ENCODE results near the gene ATXN3L.

ATXN3L gene

GRCh38 chrX:13283512-13283911 is 36.3 kb downstream of the ATXN3L start:
- H3K27me3 ChIP-seq (ENCODE audit: insufficient read depth, insufficient read length), result no peaks in the 10 kb centered on the region
- H3K4me3 ChIP-seq (ENCODE audit: insufficient read length, low read depth), result no peak overlapping the region
- TF ChIP-seq SUZ12 (IDR thresholded peaks at IDR 0.05; ENCODE audit: extremely low read depth, insufficient read depth, insufficient read length), result no peak
- TF ChIP-seq ZNF274 (IDR thresholded peaks at IDR 0.05; ENCODE audit: low read depth, low read length), result no peak
- no peak for TF ChIP-seq YY1 (IDR thresholded peaks at IDR 0.05; ENCODE audit: insufficient read depth, insufficient read length)
- H3K36me3 ChIP-seq (ENCODE audit: insufficient read depth, insufficient read length, low read length), result no peaks in the 10 kb centered on the region
- H3K9ac ChIP-seq (ENCODE audit: insufficient read length, low read depth), result no peak overlapping the region
- peak; percentile 33 for DNase-seq (ENCODE audit: low read depth, low spot score)
- no peaks in the 10 kb centered on the region for H3K4me1 ChIP-seq (ENCODE audit: insufficient read depth, insufficient read length)
- peaks cover 55% of the 10 kb centered on the region for H3K9me3 ChIP-seq (ENCODE audit: insufficient read depth, low read length)

GRCh38 chrX:13281289-13281688 is 38.6 kb downstream of the ATXN3L start:
- no peaks in the 10 kb centered on the region for H3K36me3 ChIP-seq (ENCODE audit: insufficient read depth, insufficient read length, low read length)
- no peak overlapping the region for H3K4me3 ChIP-seq (ENCODE audit: insufficient read length, low read depth)
- H3K9ac ChIP-seq (ENCODE audit: insufficient read length, low read depth), result no peak overlapping the region
- no peaks in the 10 kb centered on the region for H3K4me1 ChIP-seq (ENCODE audit: insufficient read depth, insufficient read length)
- no peak for DNase-seq (ENCODE audit: low read depth, low spot score)
- H3K27me3 ChIP-seq (ENCODE audit: insufficient read depth, insufficient read length), result no peaks in the 10 kb centered on the region
- H3K9me3 ChIP-seq (ENCODE audit: insufficient read depth, low read length), result peaks cover 53% of the 10 kb centered on the region
- TF ChIP-seq SUZ12 (IDR thresholded peaks at IDR 0.05; ENCODE audit: extremely low read depth, insufficient read depth, insufficient read length), result no peak
- no peak for TF ChIP-seq ZNF274 (IDR thresholded peaks at IDR 0.05; ENCODE audit: low read depth, low read length)
- TF ChIP-seq YY1 (IDR thresholded peaks at IDR 0.05; ENCODE audit: insufficient read depth, insufficient read length), result no peak

- Histone ChIP-seq H3K4me1 (ENCODE audit: insufficient read depth, insufficient read length) (no peaks in the 10 kb centered on the region), H3K9ac (ENCODE audit: insufficient read length, low read depth) (no peak overlapping the region), H3K4me3 (ENCODE audit: insufficient read length, low read depth) (no peak overlapping the region), H3K9me3 (ENCODE audit: insufficient read depth, low read length) (peaks cover 35% of the 10 kb centered on the region), H3K36me3 (ENCODE audit: insufficient read depth, insufficient read length, low read length) (no peaks in the 10 kb centered on the region), H3K27me3 (ENCODE audit: insufficient read depth, insufficient read length) (no peaks in the 10 kb centered on the region)
- TF ChIP-seq SUZ12 (IDR thresholded peaks at IDR 0.05; ENCODE audit: extremely low read depth, insufficient read depth, insufficient read length) (no peak), YY1 (IDR thresholded peaks at IDR 0.05; ENCODE audit: insufficient read depth, insufficient read length) (no peak), ZNF274 (IDR thresholded peaks at IDR 0.05; ENCODE audit: low read depth, low read length) (no peak)
- no peak for DNase-seq (ENCODE audit: low read depth, low spot score)
Observed at GRCh38 chrX:13279279-13280018, 40.4 kb downstream of the ATXN3L start.

GRCh38 chrX:13277539-13277938 is 42.3 kb downstream of the ATXN3L start:
- Histone ChIP-seq H3K4me3 (ENCODE audit: insufficient read length, low read depth) (no peak overlapping the region), H3K9ac (ENCODE audit: insufficient read length, low read depth) (no peak overlapping the region), H3K4me1 (ENCODE audit: insufficient read depth, insufficient read length) (no peaks in the 10 kb centered on the region), H3K9me3 (ENCODE audit: insufficient read depth, low read length) (peaks cover 16% of the 10 kb centered on the region; the same call in 1 of the 2 replicates), H3K36me3 (ENCODE audit: insufficient read depth, insufficient read length, low read length) (no peaks in the 10 kb centered on the region), H3K27me3 (ENCODE audit: insufficient read depth, insufficient read length) (no peaks in the 10 kb centered on the region)
- no peak for TF ChIP-seq ZNF274 (IDR thresholded peaks at IDR 0.05; ENCODE audit: low read depth, low read length)
- TF ChIP-seq YY1 (IDR thresholded peaks at IDR 0.05; ENCODE audit: insufficient read depth, insufficient read length), result no peak
- no peak for TF ChIP-seq SUZ12 (IDR thresholded peaks at IDR 0.05; ENCODE audit: extremely low read depth, insufficient read depth, insufficient read length)
- DNase-seq (ENCODE audit: low read depth, low spot score), result no peak

GRCh38 chrX:13276991-13277390 is 42.9 kb downstream of the ATXN3L start:
- peaks cover 11% of the 10 kb centered on the region; the same call in 1 of the 2 replicates for H3K9me3 ChIP-seq (ENCODE audit: insufficient read depth, low read length)
- H3K36me3 ChIP-seq (ENCODE audit: insufficient read depth, insufficient read length, low read length), result no peaks in the 10 kb centered on the region
- DNase-seq (ENCODE audit: low read depth, low spot score), result no peak
- H3K9ac ChIP-seq (ENCODE audit: insufficient read length, low read depth), result no peak overlapping the region
- H3K4me3 ChIP-seq (ENCODE audit: insufficient read length, low read depth), result no peak overlapping the region
- no peaks in the 10 kb centered on the region for H3K4me1 ChIP-seq (ENCODE audit: insufficient read depth, insufficient read length)
- H3K27me3 ChIP-seq (ENCODE audit: insufficient read depth, insufficient read length), result no peaks in the 10 kb centered on the region
- TF ChIP-seq ZNF274 (IDR thresholded peaks at IDR 0.05; ENCODE audit: low read depth, low read length) (no peak), YY1 (IDR thresholded peaks at IDR 0.05; ENCODE audit: insufficient read depth, insufficient read length) (no peak), SUZ12 (IDR thresholded peaks at IDR 0.05; ENCODE audit: extremely low read depth, insufficient read depth, insufficient read length) (no peak)

GRCh38 chrX:13275031-13275430 is 44.8 kb downstream of the ATXN3L start:
- no peak for TF ChIP-seq YY1 (IDR thresholded peaks at IDR 0.05; ENCODE audit: insufficient read depth, insufficient read length)
- no peak for TF ChIP-seq SUZ12 (IDR thresholded peaks at IDR 0.05; ENCODE audit: extremely low read depth, insufficient read depth, insufficient read length)
- no peak for TF ChIP-seq ZNF274 (IDR thresholded peaks at IDR 0.05; ENCODE audit: low read depth, low read length)
- H3K4me1 ChIP-seq (ENCODE audit: insufficient read depth, insufficient read length), result no peaks in the 10 kb centered on the region
- no peak overlapping the region for H3K4me3 ChIP-seq (ENCODE audit: insufficient read length, low read depth)
- no peaks in the 10 kb centered on the region for H3K9me3 ChIP-seq (ENCODE audit: insufficient read depth, low read length)
- H3K36me3 ChIP-seq (ENCODE audit: insufficient read depth, insufficient read length, low read length), result no peaks in the 10 kb centered on the region
- no peak overlapping the region for H3K9ac ChIP-seq (ENCODE audit: insufficient read length, low read depth)
- DNase-seq (ENCODE audit: low read depth, low spot score), result no peak
- no peaks in the 10 kb centered on the region for H3K27me3 ChIP-seq (ENCODE audit: insufficient read depth, insufficient read length)

- DNase-seq (ENCODE audit: low read depth, low spot score), result no peak
- Histone ChIP-seq H3K9me3 (ENCODE audit: insufficient read depth, low read length) (no peaks in the 10 kb centered on the region), H3K4me1 (ENCODE audit: insufficient read depth, insufficient read length) (no peaks in the 10 kb centered on the region), H3K9ac (ENCODE audit: insufficient read length, low read depth) (no peak overlapping the region), H3K36me3 (ENCODE audit: insufficient read depth, insufficient read length, low read length) (no peaks in the 10 kb centered on the region), H3K27me3 (ENCODE audit: insufficient read depth, insufficient read length) (no peaks in the 10 kb centered on the region), H3K4me3 (ENCODE audit: insufficient read length, low read depth) (no peak overlapping the region)
- TF ChIP-seq ZNF274 (IDR thresholded peaks at IDR 0.05; ENCODE audit: low read depth, low read length) (no peak), YY1 (IDR thresholded peaks at IDR 0.05; ENCODE audit: insufficient read depth, insufficient read length) (no peak), SUZ12 (IDR thresholded peaks at IDR 0.05; ENCODE audit: extremely low read depth, insufficient read depth, insufficient read length) (no peak)
Observed at GRCh38 chrX:13272426-13272825, 47.4 kb downstream of the ATXN3L start.
